Measurements from ENCODE around the gene SHMT2. TPM values are rescaled to one million over a fixed set of nuclear protein-coding genes. Genes with fewer than 3 reads are reported as not detected.

Gene SHMT2
- total RNA-seq, 1 experiment from 2014 or later, result 274 TPM

GRCh38 chr12:57234571-57235016 lies 5.1 kb downstream of the SHMT2 start:
- CTCF ChIA-PET, result no interaction called here
- H3K9me3 ChIP-seq (ENCODE audit: low read depth, low read length, poor library complexity, severe bottlenecking), result no peaks in the 10 kb centered on the region
- H3K27me3 ChIP-seq (replicated peaks; ENCODE audit: insufficient read depth, low read depth, low read length, poor library complexity), result no peaks in the 10 kb centered on the region

GRCh38 chr12:57235017-57235727 lies 5.7 kb downstream of the SHMT2 start:
- no peak overlapping the region for H3K4me3 ChIP-seq (ENCODE audit: low read depth, low read length, poor library complexity, severe bottlenecking)
- intact Hi-C loops (cut with micrococcal nuclease; ENCODE audit: unreplicated experiment), result no loop called here
- ChIA-PET CTCF (no interaction called here), POLR2A (ENCODE audit: low non-redundant PET) (no interaction called here)
- H3K9me3 ChIP-seq (ENCODE audit: low read depth, low read length, poor library complexity, severe bottlenecking), result no peaks in the 10 kb centered on the region
- peaks cover 46% of the 10 kb centered on the region for H3K4me1 ChIP-seq (ENCODE audit: insufficient read depth, low read length, poor library complexity, severe bottlenecking)
- no peaks in the 10 kb centered on the region for H3K27me3 ChIP-seq (replicated peaks; ENCODE audit: insufficient read depth, low read depth, low read length, poor library complexity)
- BruUV-seq (replicated peaks), result no TSS peak
- H3K36me3 ChIP-seq (ENCODE audit: insufficient read depth, low read length, poor library complexity, severe bottlenecking), result peaks cover 43% of the 10 kb centered on the region
- TF ChIP-seq, protein P1, sequence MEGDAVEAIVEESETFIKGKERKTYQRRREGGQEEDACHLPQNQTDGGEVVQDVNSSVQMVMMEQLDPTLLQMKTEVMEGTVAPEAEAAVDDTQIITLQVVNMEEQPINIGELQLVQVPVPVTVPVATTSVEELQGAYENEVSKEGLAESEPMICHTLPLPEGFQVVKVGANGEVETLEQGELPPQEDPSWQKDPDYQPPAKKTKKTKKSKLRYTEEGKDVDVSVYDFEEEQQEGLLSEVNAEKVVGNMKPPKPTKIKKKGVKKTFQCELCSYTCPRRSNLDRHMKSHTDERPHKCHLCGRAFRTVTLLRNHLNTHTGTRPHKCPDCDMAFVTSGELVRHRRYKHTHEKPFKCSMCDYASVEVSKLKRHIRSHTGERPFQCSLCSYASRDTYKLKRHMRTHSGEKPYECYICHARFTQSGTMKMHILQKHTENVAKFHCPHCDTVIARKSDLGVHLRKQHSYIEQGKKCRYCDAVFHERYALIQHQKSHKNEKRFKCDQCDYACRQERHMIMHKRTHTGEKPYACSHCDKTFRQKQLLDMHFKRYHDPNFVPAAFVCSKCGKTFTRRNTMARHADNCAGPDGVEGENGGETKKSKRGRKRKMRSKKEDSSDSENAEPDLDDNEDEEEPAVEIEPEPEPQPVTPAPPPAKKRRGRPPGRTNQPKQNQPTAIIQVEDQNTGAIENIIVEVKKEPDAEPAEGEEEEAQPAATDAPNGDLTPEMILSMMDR (conservative IDR thresholded peaks at IDR 0.05; ENCODE audit: low read depth, low read length), result no peak
- no peak for TF ChIP-seq EZH2 (IDR thresholded peaks at IDR 0.05; ENCODE audit: borderline replicate concordance, low read depth, low read length, poor library complexity, severe bottlenecking)
- no peak for DNase-seq (ENCODE audit: low spot score)
- no peak overlapping the region for H3K27ac ChIP-seq (ENCODE audit: low read depth, low read length, poor library complexity, severe bottlenecking)

More at GRCh38 chr12:57234571-57235016, 5.1 kb downstream of the SHMT2 start:
- Histone ChIP-seq H3K4me1 (ENCODE audit: insufficient read depth, low read length, poor library complexity, severe bottlenecking) (peaks cover 42% of the 10 kb centered on the region), H3K27ac (ENCODE audit: low read depth, low read length, poor library complexity, severe bottlenecking) (peak overlapping the region; percentile 32), H3K4me3 (ENCODE audit: low read depth, low read length, poor library complexity, severe bottlenecking) (no peak overlapping the region), H3K36me3 (ENCODE audit: insufficient read depth, low read length, poor library complexity, severe bottlenecking) (peaks cover 43% of the 10 kb centered on the region)
- BruUV-seq (replicated peaks), result no TSS peak
- no peak for DNase-seq (ENCODE audit: low spot score)
- TF ChIP-seq, protein P1 (conservative IDR thresholded peaks at IDR 0.05; ENCODE audit: low read depth, low read length), result no peak
- TF ChIP-seq EZH2 (IDR thresholded peaks at IDR 0.05; ENCODE audit: borderline replicate concordance, low read depth, low read length, poor library complexity, severe bottlenecking), result no peak
- intact Hi-C loops (cut with micrococcal nuclease; ENCODE audit: unreplicated experiment), result no loop called here
- POLR2A ChIA-PET (ENCODE audit: low non-redundant PET), result no interaction called here

DNA sequence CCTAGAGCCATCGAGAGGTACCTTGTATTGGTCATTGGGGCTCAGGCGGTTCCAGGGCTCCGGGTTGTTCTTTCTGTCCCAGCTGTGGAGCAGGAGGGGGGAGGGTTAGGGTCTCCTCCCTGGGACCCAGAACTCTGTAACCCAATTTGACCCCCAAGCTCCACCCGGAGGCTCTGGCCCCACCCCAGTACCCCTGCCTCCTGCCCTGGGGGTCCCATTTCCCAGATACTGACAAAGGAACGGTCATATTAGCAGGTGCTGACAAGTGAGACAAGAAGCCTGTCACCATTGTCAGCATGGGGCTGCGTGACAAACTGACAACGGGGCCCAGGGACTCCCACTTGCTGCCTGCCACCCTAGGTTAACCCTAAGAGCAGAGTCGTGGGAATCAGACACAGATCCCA lies 6.2 kb downstream of the SHMT2 start:
- Histone ChIP-seq H3K4me3 (ENCODE audit: low read depth, low read length, poor library complexity, severe bottlenecking) (no peak overlapping the region), H3K36me3 (ENCODE audit: insufficient read depth, low read length, poor library complexity, severe bottlenecking) (peaks cover 41% of the 10 kb centered on the region), H3K9me3 (ENCODE audit: low read depth, low read length, poor library complexity, severe bottlenecking) (no peaks in the 10 kb centered on the region), H3K27me3 (replicated peaks; ENCODE audit: insufficient read depth, low read depth, low read length, poor library complexity) (no peaks in the 10 kb centered on the region), H3K4me1 (ENCODE audit: insufficient read depth, low read length, poor library complexity, severe bottlenecking) (peaks cover 43% of the 10 kb centered on the region), H3K27ac (ENCODE audit: low read depth, low read length, poor library complexity, severe bottlenecking) (no peak overlapping the region)
- no peak for DNase-seq (ENCODE audit: low spot score)
- no TSS peak for BruUV-seq (replicated peaks)
- CTCF ChIA-PET, result no interaction called here
- TF ChIP-seq, protein P1 (conservative IDR thresholded peaks at IDR 0.05; ENCODE audit: low read depth, low read length), result no peak
- no peak for TF ChIP-seq EZH2 (IDR thresholded peaks at IDR 0.05; ENCODE audit: borderline replicate concordance, low read depth, low read length, poor library complexity, severe bottlenecking)
- intact Hi-C loops (cut with micrococcal nuclease; ENCODE audit: unreplicated experiment), result no loop called here
- POLR2A ChIA-PET (ENCODE audit: low non-redundant PET), result no interaction called here

All from A673 (cell line).